NCI-H510A (cell line): ENCODE measurements around the gene RLF.

Experiments
- DNase-seq: peaks from one replicate; lab custom pipeline; 2025; lab: John Stamatoyannopoulos, UW

Gene RLF

GRCh38 chr1:40232444-40232843, 71.3 kb downstream of the RLF start:
- no peak for DNase-seq

GRCh38 chr1:40239626-40240025, 78.4 kb downstream of the RLF start:
- DNase-seq = no peak

- no peak for DNase-seq
These were observed 79.2 kb downstream of the RLF start for GRCh38 chr1:40240390-40240789.

- no peak for DNase-seq
These were observed 80.2 kb downstream of the RLF start for GRCh38 chr1:40241362-40241761.

- DNase-seq = no peak
These were observed 82.2 kb downstream of the RLF start for GRCh38 chr1:40243351-40243750.

- DNase-seq = no peak
These were observed 83.1 kb downstream of the RLF start for GRCh38 chr1:40244138-40244744.

GRCh38 chr1:40245686-40246085, 84.5 kb downstream of the RLF start:
- no peak for DNase-seq

- DNase-seq = no peak
These were observed 86.5 kb downstream of the RLF start, which contains the start of gene TMCO2 for GRCh38 chr1:40247655-40248054. Gene TMCO2, plus strand, starts transcription at chr1:40247937. Its CDS starts 57 bp downstream, at chr1:40247994.

- DNase-seq = no peak
These were observed 87.2 kb downstream of the RLF start for GRCh38 chr1:40248412-40248811.

- no peak for DNase-seq
These were observed 90.3 kb downstream of the RLF start for GRCh38 chr1:40251456-40251855.

GRCh38 chr1:40252601-40253000, 91.4 kb downstream of the RLF start:
- DNase-seq = no peak

- DNase-seq = no peak
These were observed 94.0 kb downstream of the RLF start for GRCh38 chr1:40255231-40255630.

- no peak for DNase-seq
These were observed 95.4 kb downstream of the RLF start for GRCh38 chr1:40256401-40257084.

GRCh38 chr1:40257313-40257687, 96.1 kb downstream of the RLF start:
- DNase-seq = no peak

GRCh38 chr1:40257688-40258444, 96.7 kb downstream of the RLF start, which contains the start of gene ZMPSTE24:
Gene ZMPSTE24, plus strand, starts transcription at chr1:40258236. Its CDS starts 36 bp downstream, at chr1:40258272.
- peak; percentile 100 for DNase-seq

- DNase-seq = no peak
These were observed 97.2 kb downstream of the RLF start for GRCh38 chr1:40258445-40258769.

- no peak for DNase-seq
These were observed 103.2 kb downstream of the RLF start for GRCh38 chr1:40264354-40264781.

- no peak for DNase-seq
These were observed 104.1 kb downstream of the RLF start for GRCh38 chr1:40265298-40265697.

- no peak for DNase-seq
These were observed 104.7 kb downstream of the RLF start for GRCh38 chr1:40265919-40266318.

- DNase-seq = no peak
These were observed 105.8 kb downstream of the RLF start for GRCh38 chr1:40266786-40267535.

- no peak for DNase-seq
These were observed 106.6 kb downstream of the RLF start for GRCh38 chr1:40267767-40268187.

GRCh38 chr1:40268211-40268610, 107.0 kb downstream of the RLF start:
- no peak for DNase-seq
